GM18499 (cell line): ENCODE results near the gene ANXA8.
"Not testable (repeated sequence)": the region's sequence is repeated elsewhere in the genome, so short reads cannot be mapped to it uniquely, and the experiment has no call there.

ENCODE experiments used
- ATAC-seq: cut with Tn5 transposase; IDR thresholded peaks from one replicate; pipeline ENCODE4 v1.9.1; 2021; ENCODE audit warnings: moderate number of reproducible peaks; ENCODE audit not compliant: insufficient read depth, unreplicated experiment

ANXA8 gene, protein sequence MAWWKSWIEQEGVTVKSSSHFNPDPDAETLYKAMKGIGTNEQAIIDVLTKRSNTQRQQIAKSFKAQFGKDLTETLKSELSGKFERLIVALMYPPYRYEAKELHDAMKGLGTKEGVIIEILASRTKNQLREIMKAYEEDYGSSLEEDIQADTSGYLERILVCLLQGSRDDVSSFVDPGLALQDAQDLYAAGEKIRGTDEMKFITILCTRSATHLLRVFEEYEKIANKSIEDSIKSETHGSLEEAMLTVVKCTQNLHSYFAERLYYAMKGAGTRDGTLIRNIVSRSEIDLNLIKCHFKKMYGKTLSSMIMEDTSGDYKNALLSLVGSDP

DNA sequence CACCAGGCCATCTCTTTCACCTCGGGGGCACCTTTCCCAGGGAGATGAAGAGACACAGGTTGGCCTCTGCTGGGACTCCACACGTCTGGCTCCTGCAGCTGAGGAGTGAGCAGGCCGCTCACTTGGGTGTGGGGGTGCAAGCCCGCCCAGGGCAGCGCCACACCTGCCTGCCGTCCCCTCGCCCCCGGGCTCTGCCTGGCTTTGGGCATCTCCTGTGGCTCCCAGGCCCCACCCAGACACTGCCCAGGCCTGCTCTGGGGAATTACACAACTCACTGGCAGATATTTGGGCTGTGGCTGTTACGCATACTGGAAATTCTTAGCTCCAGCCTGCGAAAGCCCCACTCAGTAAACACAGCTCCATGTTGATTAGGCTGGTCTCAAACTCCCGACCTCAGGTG is at the start of gene ANXA8:
Gene ANXA8, minus strand, starts transcription at position 193 of the 400 bp plus-strand sequence. Its CDS starts 182 bp downstream, at position 11.
- not testable (repeated sequence) for ATAC-seq

DNA sequence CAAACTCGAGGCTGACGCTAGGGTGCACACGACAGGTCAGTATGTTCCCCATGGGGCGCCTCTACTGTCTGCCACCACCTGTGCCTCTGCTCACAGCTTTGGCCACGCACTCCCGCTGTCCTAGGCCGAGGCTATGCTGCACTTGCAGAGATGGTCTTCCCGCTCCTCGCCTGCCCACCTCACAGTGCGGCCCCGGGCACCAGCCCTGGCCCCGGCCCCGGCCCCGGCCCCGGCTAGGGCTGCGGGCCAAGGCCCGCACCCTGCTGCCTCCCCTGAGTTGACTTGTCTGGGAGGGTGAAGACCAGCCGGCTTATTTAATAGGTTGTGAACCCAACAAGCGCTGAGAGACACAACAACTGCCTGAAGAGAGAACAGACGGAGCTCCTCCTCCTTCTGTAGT is 39.6 kb upstream of the ANXA8 start, which contains the start of gene AGAP9:
Gene AGAP9, minus strand, starts transcription at position 164 of the 400 bp plus-strand sequence. Its CDS starts 112 bp downstream, at position 52.
- ATAC-seq: not testable (repeated sequence)

DNA sequence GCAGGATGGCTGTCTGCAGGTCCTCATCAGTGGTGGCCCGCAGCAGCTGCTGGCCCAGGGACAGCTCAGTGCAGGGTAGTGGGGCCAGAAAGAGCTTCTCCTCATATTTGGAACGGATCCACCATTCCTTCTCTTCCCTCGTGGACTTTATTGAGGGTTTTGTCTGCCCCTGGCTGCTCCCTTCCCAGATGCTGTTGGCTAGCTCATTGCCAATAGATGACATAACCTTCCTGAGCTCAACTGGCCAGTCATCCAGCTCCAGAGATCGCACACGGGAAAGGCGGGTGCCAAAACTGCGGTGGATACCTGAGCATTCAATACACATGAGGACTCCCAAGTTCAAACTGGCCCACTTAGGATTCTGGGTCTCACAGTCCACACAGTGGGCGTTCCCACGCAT is 18.4 kb upstream of the ANXA8 start:
- not testable (repeated sequence) for ATAC-seq

DNA sequence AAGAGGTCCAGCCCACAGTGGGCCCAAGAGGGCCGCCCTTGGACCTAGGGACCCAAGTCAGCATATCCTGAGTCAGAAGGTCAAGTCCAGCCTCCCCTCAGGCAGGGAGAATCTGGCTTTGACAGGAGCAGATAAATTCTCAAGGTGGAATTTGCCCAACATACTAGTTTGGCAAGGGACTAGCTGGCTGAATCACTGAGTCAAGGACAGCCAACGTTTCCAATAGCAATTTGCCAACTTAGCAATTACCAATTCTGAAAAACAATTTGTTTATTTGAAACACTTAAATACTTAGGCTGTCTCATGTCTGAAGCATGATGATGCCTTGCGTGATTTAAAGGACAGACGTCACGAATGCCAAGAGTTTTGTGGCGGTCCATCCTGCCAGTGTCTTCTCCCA is 10.3 kb upstream of the ANXA8 start:
- not testable (repeated sequence) for ATAC-seq

DNA sequence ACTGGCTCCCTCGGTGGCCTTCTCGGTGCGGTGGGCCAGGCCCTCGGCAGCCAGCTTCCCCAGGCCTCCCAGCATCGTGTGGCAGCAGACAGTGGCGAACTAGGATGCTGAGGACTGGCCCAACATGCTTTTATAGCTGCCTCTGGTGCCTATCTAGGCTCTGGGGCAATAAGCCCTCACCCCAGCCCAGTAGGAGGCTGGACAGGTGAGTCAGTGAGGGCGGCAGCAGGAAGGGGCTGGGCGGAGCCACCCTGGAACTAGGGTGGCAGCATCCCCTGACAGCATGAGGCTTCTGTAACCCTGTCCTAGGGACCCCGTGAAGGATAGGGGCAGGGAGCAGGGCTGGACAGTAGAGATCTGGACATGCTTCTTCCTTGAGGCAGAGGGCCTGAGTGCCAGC is 7.7 kb upstream of the ANXA8 start, which contains the start of gene FAM25G:
Gene FAM25G, minus strand, starts transcription at position 101 of the 400 bp plus-strand sequence. Its CDS starts 26 bp downstream, at position 75.
- ATAC-seq: not testable (repeated sequence)

DNA sequence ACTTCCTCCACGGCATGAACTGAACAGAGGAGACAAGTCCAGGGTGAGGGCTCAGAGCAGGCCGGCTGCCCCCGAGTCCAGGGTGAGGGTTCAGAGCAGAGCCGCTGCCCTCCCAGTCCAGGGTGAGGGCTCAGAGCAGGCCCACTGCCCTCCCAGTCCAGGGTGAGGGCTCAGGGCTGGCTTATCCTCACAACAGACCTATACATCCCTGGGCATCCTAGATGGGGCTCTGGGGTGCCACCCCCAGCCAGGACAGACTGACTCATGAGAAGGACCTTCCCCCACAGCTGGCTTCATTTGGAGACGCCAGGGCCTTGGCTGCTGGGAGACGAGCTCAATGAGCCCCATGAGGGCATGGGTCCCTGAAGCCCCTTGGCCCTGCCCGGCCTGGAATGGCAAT is 5.7 kb upstream of the ANXA8 start:
- ATAC-seq: not testable (repeated sequence)

DNA sequence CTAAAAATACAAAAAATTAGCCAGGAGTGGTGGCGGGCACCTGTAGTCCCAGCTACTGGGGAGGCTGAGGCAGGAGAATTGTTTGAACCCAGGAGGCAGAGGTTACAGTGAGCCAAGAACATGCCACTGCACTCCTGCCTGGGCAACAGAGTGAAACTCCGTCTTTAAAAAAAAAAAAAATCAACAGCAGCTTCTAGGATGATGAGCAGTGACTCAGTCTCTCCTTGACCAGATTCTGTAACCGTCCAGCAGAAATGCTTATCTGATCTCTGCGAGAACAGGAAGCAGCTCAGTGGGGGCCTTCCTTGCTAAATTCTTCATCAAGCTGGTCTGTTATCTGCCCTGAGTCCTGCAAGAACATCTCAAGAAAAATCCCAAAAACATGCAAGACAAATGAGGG is 2.0 kb upstream of the ANXA8 start:
- not testable (repeated sequence) for ATAC-seq

DNA sequence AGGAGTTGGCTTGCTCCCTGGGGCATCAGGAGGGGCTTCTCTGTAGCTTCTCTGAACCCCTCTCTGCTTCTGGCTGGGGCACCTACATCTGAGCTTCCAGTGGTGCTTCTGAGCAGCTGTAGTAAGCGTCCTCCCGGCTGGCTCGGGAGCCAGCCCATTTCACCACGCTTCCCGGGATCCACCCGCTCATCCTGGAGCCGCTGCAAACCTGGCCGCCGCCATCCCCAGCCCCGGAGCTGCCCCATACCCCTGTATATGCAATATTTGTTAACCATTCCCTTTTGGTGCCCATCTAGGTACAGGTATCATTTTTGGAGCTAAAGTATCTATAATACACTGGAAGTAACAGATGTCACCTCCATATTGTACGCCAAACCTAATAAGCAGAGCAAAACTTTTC is 871 bp upstream of the ANXA8 start:
- ATAC-seq: not testable (repeated sequence)

DNA sequence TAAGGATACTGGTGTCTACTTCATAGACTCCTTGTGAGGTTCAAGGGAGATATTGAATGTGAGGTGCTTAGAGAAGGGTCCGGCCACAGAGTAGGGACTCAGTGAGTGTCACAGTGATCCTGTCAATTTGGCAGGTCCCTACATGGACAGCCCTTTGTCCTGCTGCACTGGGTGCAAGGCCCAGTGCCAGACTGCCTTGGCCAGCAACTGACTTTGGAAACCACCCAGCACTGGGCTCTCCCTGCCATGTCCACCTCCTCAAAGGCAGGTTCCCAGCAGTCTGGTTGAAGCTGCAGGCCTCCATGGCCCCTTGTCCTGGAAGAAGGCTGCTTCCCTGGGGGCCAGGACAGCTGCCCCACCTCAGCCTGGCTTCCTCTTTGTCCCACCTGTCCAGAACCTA is 1.5 kb downstream of the ANXA8 start:
- ATAC-seq: not testable (repeated sequence)

DNA sequence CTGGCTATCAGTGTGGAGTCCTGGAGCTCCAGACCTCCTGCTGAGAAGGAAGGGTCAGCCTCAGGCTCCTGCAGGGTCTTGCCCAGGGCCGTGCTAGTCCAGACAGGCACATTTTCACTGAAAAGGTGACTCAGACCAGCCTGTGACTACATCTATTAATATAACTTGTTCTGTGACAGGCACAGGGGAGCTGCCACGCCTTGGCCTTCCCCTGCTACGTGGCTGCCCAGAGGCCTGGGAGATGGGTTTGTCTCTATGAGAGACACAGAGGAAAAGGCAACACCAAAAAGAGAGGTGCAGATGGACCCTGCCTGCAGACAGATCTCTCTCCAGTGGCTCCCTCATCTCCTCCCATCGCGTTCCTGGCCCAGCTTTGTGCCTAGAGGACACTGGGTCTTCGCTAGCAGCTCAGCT is 2.1 kb downstream of the ANXA8 start:
- ATAC-seq: not testable (repeated sequence)

DNA sequence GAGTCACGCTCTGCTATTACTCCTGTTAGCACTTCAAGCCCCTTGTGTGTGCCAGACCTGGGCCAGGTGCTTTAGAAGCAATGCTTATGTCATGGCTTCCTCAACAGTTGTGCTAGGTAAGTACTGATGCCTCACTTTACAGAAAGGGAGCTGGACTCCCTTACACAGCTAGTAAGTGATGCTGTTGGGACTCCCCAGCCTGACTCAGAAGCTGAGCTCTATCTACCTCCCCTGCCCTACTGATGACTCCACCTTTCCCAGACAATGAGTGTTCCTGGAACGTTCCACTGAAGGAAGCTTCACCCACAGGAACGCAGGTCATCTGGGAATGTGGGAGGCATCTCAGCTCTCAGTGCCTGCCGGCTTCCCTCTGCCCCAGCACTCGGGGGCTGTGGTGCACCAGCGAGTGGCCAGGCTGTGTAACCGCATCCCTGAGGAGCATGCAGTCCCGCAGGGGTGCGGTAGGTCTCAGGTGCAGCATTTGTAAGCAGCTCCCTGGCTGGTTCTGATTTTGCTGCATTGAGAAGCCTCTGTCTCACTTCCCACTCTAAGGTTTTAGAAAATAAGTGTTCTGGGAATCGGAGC is 2.6 kb downstream of the ANXA8 start:
- ATAC-seq: not testable (repeated sequence)

DNA sequence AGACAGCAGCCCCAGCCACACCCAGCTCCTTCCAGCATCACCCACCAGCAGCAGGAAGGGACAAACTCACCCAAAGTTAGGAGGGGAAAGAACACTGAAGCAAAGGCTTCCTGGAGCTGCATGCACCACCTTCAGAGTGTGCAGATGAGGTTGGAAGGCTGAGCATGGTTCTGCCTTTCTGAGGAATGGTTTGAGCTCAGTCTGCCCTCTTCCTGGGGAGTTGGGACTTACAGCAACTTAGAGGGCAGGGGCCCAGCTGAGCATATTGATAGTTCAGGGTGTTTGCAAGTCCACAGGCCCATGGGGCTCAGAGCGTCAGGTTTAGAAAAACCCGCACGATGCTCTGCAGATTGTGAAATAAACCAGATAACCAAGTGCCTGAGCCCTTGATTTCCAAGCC is 3.8 kb downstream of the ANXA8 start:
- ATAC-seq: not testable (repeated sequence)

DNA sequence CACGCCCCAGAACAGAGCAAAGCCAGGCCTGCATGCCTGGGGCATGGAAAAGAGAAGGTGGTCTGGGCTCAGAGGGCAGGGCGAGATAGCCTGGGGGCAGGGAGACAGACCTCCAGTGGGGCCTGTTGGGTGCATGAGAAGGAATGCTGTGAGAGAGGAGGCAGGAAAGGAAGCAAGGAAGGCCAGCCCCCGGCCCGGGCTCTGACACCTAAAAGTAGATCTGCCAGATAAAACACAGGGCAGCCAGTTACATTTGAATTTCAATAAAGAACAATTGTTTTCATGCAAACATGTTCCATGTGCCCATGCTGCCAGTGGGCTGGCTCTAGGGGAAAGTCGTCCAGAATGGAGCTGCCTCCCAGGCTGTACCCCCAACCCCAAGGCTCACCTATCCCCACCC is 5.8 kb downstream of the ANXA8 start:
- ATAC-seq: not testable (repeated sequence)

DNA sequence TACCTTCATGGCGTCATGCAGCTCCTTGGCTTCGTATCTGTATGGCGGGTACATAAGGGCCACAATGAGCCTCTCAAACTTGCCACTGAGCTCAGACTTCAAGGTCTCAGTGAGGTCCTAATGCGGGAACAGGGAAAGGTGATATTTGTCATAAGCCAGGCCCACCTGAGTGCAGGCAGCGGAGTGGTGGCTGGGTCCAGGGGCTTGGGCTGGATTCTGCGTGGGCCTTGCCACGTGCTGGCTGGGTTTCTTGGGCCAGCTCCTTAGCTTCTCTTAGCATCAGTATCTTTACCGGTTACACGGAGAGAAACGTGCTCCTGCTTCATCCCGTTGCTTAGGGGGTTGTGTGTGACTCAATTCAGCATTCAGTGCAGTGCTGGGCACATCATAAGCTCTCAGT is 6.8 kb downstream of the ANXA8 start:
- not testable (repeated sequence) for ATAC-seq

DNA sequence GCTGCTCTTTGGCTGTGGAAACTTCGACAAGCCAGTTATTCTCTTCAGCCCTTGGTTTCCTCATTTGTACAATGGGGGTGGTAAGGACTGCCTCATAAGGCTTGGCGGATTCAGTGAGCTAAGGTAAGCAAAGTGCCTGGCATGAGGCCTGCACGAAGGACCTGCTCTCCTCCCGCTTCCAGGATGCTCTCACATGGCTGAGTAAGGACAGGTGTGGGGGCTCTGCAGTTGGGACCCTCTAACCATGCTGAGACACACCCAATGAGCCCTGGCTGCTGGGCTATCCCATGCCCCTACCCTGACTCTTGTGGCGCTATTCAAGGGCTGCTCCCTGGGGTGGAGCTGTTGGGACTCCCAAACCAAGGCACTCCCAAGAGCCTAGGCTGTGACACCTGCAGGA is 8.8 kb downstream of the ANXA8 start:
- ATAC-seq: not testable (repeated sequence)

DNA sequence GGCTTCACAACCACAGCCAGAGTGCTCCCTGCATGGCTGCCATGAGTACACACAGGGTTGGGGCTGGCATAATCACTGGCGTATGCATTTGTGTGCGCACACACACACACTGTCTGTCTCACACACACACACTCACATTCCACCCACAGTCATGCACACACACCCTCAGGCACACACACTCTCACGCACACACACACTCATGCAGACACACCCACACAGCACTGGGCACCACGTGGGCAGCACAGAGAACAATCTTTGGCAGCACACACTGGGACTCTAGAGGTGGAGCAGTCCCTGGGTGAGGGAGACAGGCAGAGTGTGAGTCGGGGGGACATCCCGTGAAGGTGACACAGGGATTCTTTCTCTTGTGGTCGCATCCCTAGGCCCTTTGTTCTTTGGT is 10.4 kb downstream of the ANXA8 start:
- ATAC-seq: not testable (repeated sequence)

DNA sequence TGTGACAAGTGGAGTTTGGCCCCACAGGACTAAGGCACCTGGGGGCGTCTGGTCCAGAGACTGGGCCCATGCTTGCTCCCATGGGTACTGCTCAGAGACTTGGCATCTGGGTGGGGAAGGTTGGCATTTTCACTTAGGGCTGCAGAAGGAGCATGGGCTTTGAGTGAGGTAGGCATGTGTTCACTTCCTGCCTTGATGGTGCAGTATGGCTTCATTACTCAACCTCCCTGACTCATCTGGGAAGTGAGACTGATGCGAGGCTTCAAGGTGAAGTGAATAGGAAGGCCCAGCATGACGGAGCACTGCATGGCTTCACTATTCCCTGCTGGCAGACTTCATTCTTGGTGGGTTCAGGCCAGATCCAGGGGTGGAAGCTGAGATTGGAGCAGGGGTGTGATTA is 11.3 kb downstream of the ANXA8 start:
- ATAC-seq: not testable (repeated sequence)

DNA sequence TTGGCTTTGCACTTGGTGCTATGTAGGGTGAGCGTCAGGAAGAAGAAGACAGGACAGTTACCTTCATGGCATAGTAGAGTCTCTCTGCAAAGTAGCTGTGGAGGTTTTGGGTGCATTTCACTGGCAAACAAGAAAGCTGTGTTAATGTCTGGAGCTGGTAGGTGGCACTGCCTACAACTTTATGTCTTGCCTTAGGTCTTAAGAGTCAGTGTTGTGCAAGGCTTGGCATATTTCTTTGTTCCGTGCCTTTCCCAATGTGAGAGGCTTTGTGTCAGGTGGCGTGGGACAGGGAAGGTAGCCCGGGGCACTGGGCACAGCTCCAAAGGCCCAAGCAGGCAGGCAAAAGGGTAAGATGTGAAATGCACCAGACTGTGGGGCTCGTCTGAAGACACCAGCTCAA is 11.8 kb downstream of the ANXA8 start:
- ATAC-seq: not testable (repeated sequence)

DNA sequence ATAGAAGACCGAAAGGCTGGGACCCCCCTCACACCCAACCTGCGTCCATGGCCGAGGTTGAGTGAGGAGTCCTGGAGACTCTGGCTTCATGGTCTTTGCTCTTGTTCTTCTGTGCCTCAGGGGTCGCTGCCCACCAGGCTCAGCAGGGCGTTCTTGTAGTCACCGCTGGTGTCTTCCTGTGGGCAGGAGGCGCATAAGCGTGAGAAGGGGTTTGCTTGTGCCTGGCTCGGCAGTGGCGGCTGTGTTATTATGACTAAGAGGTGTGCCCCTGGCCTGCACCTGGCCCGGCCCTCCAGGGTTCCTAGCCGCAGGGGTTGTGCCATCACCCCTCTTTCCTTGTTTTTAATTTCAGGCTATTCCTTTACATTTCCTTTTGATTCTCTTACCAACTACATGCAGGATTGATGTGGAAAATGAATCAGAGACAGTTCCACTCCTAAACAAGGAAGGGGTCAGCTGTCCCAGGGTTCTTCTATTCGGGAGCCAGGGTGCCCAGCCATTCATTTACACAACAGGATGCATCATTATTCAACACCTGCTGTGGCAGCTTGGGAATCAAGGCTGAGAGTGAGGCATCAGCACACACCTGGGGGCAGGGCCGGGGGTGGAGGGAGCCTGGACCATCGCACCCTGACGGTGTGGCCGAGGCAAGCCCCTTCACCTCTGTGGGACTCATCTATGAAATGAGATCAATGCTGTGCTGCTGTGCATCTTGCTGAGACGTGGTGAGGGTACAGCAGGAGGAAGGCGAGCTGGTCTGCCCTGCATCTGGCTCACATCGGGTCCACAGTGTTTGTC is 15.0 kb downstream of the ANXA8 start:
- ATAC-seq: not testable (repeated sequence)

DNA sequence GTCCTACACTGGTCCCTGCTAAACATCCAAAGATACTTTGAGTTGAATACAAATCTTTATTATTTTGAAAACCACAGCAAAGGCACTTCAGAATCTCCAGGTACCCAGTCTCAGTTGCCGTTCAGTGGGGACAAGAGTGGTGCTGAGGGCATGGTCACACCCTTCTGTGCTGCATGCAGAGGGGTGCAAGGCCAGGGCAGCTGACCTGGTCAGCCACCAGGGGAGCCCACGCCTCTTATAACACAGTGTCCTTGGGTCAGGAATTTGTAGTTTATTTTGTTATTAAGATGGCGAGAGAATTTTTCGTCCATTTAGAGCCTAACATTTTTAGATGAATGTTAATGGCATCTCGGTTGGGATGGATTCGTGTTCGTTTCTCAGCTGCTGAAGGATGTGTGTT is 16.0 kb downstream of the ANXA8 start:
- ATAC-seq: not testable (repeated sequence)

DNA sequence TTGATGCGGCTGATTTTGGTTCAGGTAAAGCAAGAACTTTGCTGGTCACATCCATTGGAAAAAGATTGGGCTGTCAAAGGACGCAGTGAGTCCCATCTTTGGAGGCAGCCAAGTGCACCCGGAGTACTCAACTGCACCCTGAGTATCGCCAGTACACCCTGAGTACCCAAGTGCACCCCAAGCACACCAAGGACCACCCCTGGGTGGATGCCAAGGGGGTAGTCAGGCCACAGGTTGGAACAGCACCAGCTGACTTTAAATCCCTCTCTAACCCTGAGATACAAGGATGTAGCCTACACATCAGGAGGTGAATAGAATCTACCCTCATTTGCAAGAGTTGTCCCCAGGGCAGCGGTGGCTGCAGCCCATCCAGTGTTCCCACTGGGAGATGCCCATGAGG is 16.5 kb downstream of the ANXA8 start:
- ATAC-seq: not testable (repeated sequence)
